ENCODE measurements around the gene CFAP92. TPM values are rescaled to one million over a fixed set of nuclear protein-coding genes. Genes with fewer than 3 reads are reported as not detected.

Gene CFAP92
- total RNA-seq, 1 experiment from 2014 or later, result 0.16 TPM

- TF ChIP-seq CTCF (IDR thresholded peaks at IDR 0.05; ENCODE audit: unreplicated experiment), result no peak
- intact Hi-C loops (cut with micrococcal nuclease), result no loop called here
- peak overlapping the region; percentile 13 for H3K27ac Mint-ChIP-seq (ENCODE audit: low read depth, unreplicated experiment)
- H3K4me3 Mint-ChIP-seq (ENCODE audit: unreplicated experiment), result peak overlapping the region; percentile 67
- no peaks in the 10 kb centered on the region for H3K9me3 Mint-ChIP-seq (ENCODE audit: unreplicated experiment)
- BruUV-seq (replicated peaks), result no TSS peak
- H3K27me3 Mint-ChIP-seq (ENCODE audit: insufficient read depth, unreplicated experiment), result no peaks in the 10 kb centered on the region
- H3K4me1 Mint-ChIP-seq (ENCODE audit: insufficient read depth, unreplicated experiment), result no peaks in the 10 kb centered on the region
- CTCF ChIA-PET, result interaction anchor here (0.7 to 3.8 kb wide), 4 partner anchors 9 to 61 kb away, joined by 3 to 26 read pairs (median 4); no protein-coding TSS in a partner anchor
- H3K36me3 Mint-ChIP-seq (ENCODE audit: insufficient read depth, unreplicated experiment), result no peaks in the 10 kb centered on the region
- POLR2A ChIA-PET, result interaction anchor here (1.0 to 1.2 kb wide), 2 partner anchors 10 to 24 kb away, joined by 3 read pairs; no protein-coding TSS in a partner anchor
- no peak for DNase-seq (ENCODE audit: unreplicated experiment)
Observed at GRCh38 chr3:128994173-128994512, 267 bp upstream of the CFAP92 start.

- BruUV-seq (replicated peaks), result no TSS peak
- ChIA-PET CTCF (interaction anchor here (1.0 to 1.3 kb wide), 2 partner anchors 10 to 60 kb away, joined by 5 to 6 read pairs; no protein-coding TSS in a partner anchor), POLR2A (interaction anchor here (1.2 kb wide), 1 partner anchor 23 kb away, joined by 3 read pairs; no protein-coding TSS in a partner anchor)
Observed at GRCh38 chr3:128992926-128993460, 883 bp downstream of the CFAP92 start.

GRCh38 chr3:128991355-128991895 is 2.5 kb downstream of the CFAP92 start:
- Mint-ChIP-seq H3K36me3 (ENCODE audit: insufficient read depth, unreplicated experiment) (no peaks in the 10 kb centered on the region), H3K4me3 (ENCODE audit: unreplicated experiment) (no peak overlapping the region), H3K27me3 (ENCODE audit: insufficient read depth, unreplicated experiment) (no peaks in the 10 kb centered on the region), H3K4me1 (ENCODE audit: insufficient read depth, unreplicated experiment) (no peaks in the 10 kb centered on the region), H3K27ac (ENCODE audit: low read depth, unreplicated experiment) (no peak overlapping the region), H3K9me3 (ENCODE audit: unreplicated experiment) (no peaks in the 10 kb centered on the region)
- CTCF ChIA-PET, result no interaction called here
- intact Hi-C loops (cut with micrococcal nuclease), result no loop called here
- POLR2A ChIA-PET, result no interaction called here
- no peak for DNase-seq (ENCODE audit: unreplicated experiment)
- no peak for TF ChIP-seq CTCF (IDR thresholded peaks at IDR 0.05; ENCODE audit: unreplicated experiment)
- no TSS peak for BruUV-seq (replicated peaks)

More at GRCh38 chr3:128992926-128993460, 883 bp downstream of the CFAP92 start:
- TF ChIP-seq CTCF (IDR thresholded peaks at IDR 0.05; ENCODE audit: unreplicated experiment), result no peak
- no peak for DNase-seq (ENCODE audit: unreplicated experiment)
- Mint-ChIP-seq H3K36me3 (ENCODE audit: insufficient read depth, unreplicated experiment) (no peaks in the 10 kb centered on the region), H3K4me1 (ENCODE audit: insufficient read depth, unreplicated experiment) (no peaks in the 10 kb centered on the region), H3K9me3 (ENCODE audit: unreplicated experiment) (no peaks in the 10 kb centered on the region), H3K4me3 (ENCODE audit: unreplicated experiment) (peak overlapping the region; percentile 67), H3K27ac (ENCODE audit: low read depth, unreplicated experiment) (no peak overlapping the region), H3K27me3 (ENCODE audit: insufficient read depth, unreplicated experiment) (no peaks in the 10 kb centered on the region)
- intact Hi-C loops (cut with micrococcal nuclease), result no loop called here

- ChIA-PET POLR2A (no interaction called here), CTCF (interaction anchor here (2.9 kb wide), 1 partner anchor 18 kb away, joined by 12 read pairs; no protein-coding TSS in a partner anchor)
- no TSS peak for BruUV-seq (replicated peaks)
- Mint-ChIP-seq H3K27ac (ENCODE audit: low read depth, unreplicated experiment) (no peak overlapping the region), H3K9me3 (ENCODE audit: unreplicated experiment) (no peaks in the 10 kb centered on the region), H3K36me3 (ENCODE audit: insufficient read depth, unreplicated experiment) (no peaks in the 10 kb centered on the region), H3K4me3 (ENCODE audit: unreplicated experiment) (no peak overlapping the region), H3K27me3 (ENCODE audit: insufficient read depth, unreplicated experiment) (no peaks in the 10 kb centered on the region), H3K4me1 (ENCODE audit: insufficient read depth, unreplicated experiment) (peaks cover 9% of the 10 kb centered on the region)
- intact Hi-C loops (cut with micrococcal nuclease), result no loop called here
- TF ChIP-seq CTCF (IDR thresholded peaks at IDR 0.05; ENCODE audit: unreplicated experiment), result no peak
- DNase-seq (ENCODE audit: unreplicated experiment), result no peak
Observed at GRCh38 chr3:128988286-128988685, 5.6 kb downstream of the CFAP92 start.
